IMR-90 (cell line): ENCODE measurements around the gene IFI35. TPM values are rescaled to one million over a fixed set of nuclear protein-coding genes. Genes with fewer than 3 reads are reported as not detected.
A peak's percentile ranks its signal among the peaks of the same experiment; 100 is the strongest.

Source experiments
- ATAC-seq: fragments of 200-7000 bp; cut with Tn5 transposase; 2 replicates; pipeline ENCODE4 v1.9.1; 2020; ENCODE audit warnings: low read depth, mild to moderate bottlenecking, moderate library complexity
- BruUV-seq: library from RNA; stranded (reverse); fragments of 400-500 nt; replicated peaks from 2 replicates; lab custom pipeline; 2021; lab: Mats Ljungman, UMichigan
- CTCF ChIA-PET: fragments of 300-600 bp; formaldehyde crosslinking; extraction: SDS; loops from one replicate; lab custom pipeline; 2021; ENCODE audit warnings: antibody characterized with exemption; lab: Yijun Ruan, JAX
- POLR2A ChIA-PET: fragments of 300-600 bp; sonication (Branson Sonifier 250); formaldehyde crosslinking; loops from one replicate; lab custom pipeline; 2022; ENCODE audit warnings: antibody characterized with exemption; ENCODE audit not compliant: unreplicated experiment; lab: Charles Lee
- DNase-seq: peaks from one replicate; pipeline ENCODE4 v3.0.0; 2013
- H2AFZ ChIP-seq: replicated peaks from 2 replicates; pipeline ENCODE3; 2013; ENCODE audit warnings: low read length, mild to moderate bottlenecking; ENCODE audit not compliant: poor library complexity
- H2AK5ac ChIP-seq: 2 replicates; pipeline ENCODE4 v1.6.1; 2013; ENCODE audit warnings: low read depth, low read length, inconsistent platforms
- H2AK9ac ChIP-seq: replicated peaks from 2 replicates; pipeline ENCODE3; 2013; ENCODE audit warnings: mild to moderate bottlenecking, low read depth, low read length, moderate library complexity; ENCODE audit not compliant: poor library complexity
- H2BK120ac ChIP-seq: 2 replicates; pipeline ENCODE4 v1.6.1; 2013; ENCODE audit warnings: low read depth, low read length, inconsistent platforms
- H2BK15ac ChIP-seq: 3 replicates; pipeline ENCODE4 v1.6.1; 2013; ENCODE audit warnings: low read depth, low read length, inconsistent platforms
- H2BK20ac ChIP-seq: 2 replicates; pipeline ENCODE4 v1.6.1; 2013; ENCODE audit warnings: low read depth, mild to moderate bottlenecking, inconsistent platforms, low read length, moderate library complexity
- H2BK5ac ChIP-seq: 2 replicates; pipeline ENCODE4 v1.6.1; 2013; ENCODE audit warnings: mild to moderate bottlenecking, low read depth, low read length, inconsistent platforms; ENCODE audit not compliant: poor library complexity, severe bottlenecking
- H3K14ac ChIP-seq: replicated peaks from 2 replicates; pipeline ENCODE4 v1.6.1; 2013; ENCODE audit warnings: low read depth, low read length, inconsistent platforms
- H3K18ac ChIP-seq: 2 replicates; pipeline ENCODE4 v1.6.1; 2013; ENCODE audit warnings: low read depth, low read length, control low read depth
- H3K23ac ChIP-seq: 2 replicates; pipeline ENCODE4 v1.6.1; 2013; ENCODE audit warnings: low read depth, low read length, inconsistent platforms
- H3K27ac ChIP-seq: 2 replicates; pipeline ENCODE4 v1.5.1; 2013; ENCODE audit warnings: mild to moderate bottlenecking, control low read depth, low read length; ENCODE audit not compliant: insufficient read depth
- H3K27me3 ChIP-seq: 2 replicates; pipeline ENCODE4 v1.6.1; 2013; ENCODE audit warnings: low read length; ENCODE audit not compliant: control insufficient read depth, insufficient read depth
- H3K36me3 ChIP-seq: 2 replicates; pipeline ENCODE4 v1.6.1; 2013; ENCODE audit warnings: low read length, mixed read lengths; ENCODE audit not compliant: control insufficient read depth, insufficient read depth
- H3K4ac ChIP-seq: 2 replicates; pipeline ENCODE4 v1.6.1; 2013; ENCODE audit warnings: low read depth, low read length, inconsistent platforms
- H3K4me1 ChIP-seq: 2 replicates; pipeline ENCODE4 v1.6.1; 2013; ENCODE audit warnings: low read length, mixed read lengths; ENCODE audit not compliant: control insufficient read depth, insufficient read depth
- H3K4me2 ChIP-seq: 2 replicates; pipeline ENCODE4 v1.6.1; 2013; ENCODE audit warnings: low read depth, mild to moderate bottlenecking, control low read depth, low read length, moderate library complexity
- H3K4me3 ChIP-seq: 2 replicates; pipeline ENCODE4 v1.5.1; 2013; ENCODE audit warnings: low read depth, mild to moderate bottlenecking, control low read depth, low read length, moderate library complexity; ENCODE audit not compliant: insufficient read depth
- H3K56ac ChIP-seq: 2 replicates; pipeline ENCODE4 v1.6.1; 2013; ENCODE audit warnings: low read length, inconsistent platforms; ENCODE audit not compliant: insufficient read depth; ENCODE audit errors: extremely low read depth
- H3K79me1 ChIP-seq, 2 experiments: 2 replicates each; pipeline ENCODE4 v1.6.1; 2013; ENCODE audit warnings: low read length in 2 of 2, inconsistent platforms in 1 of 2, low read depth in 1 of 2
- H3K9ac ChIP-seq: 2 replicates; pipeline ENCODE4 v1.6.1; 2013; ENCODE audit warnings: low read depth, low read length, control low read depth
- H3K9me1 ChIP-seq: 2 replicates; pipeline ENCODE4 v1.6.1; 2013; ENCODE audit warnings: low read length, inconsistent platforms; ENCODE audit not compliant: insufficient read depth
- H3K9me3 ChIP-seq: 2 replicates; pipeline ENCODE4 v1.6.1; 2013; ENCODE audit warnings: low read length; ENCODE audit not compliant: control insufficient read depth, insufficient read depth
- H4K20me1 ChIP-seq: 2 replicates; pipeline ENCODE4 v1.6.1; 2013; ENCODE audit warnings: low read length, inconsistent platforms; ENCODE audit not compliant: insufficient read depth
- H4K5ac ChIP-seq: 2 replicates; pipeline ENCODE4 v1.6.1; 2013; ENCODE audit warnings: mild to moderate bottlenecking, low read depth, low read length, control low read depth
- H4K8ac ChIP-seq, 2 experiments: 2 replicates each; pipeline ENCODE4 v1.6.1; 2013; ENCODE audit warnings: low read depth in 2 of 2, low read length in 2 of 2, control low read depth in 1 of 2, inconsistent platforms in 1 of 2
- H4K91ac ChIP-seq: 2 replicates; pipeline ENCODE4 v1.6.1; 2013; ENCODE audit warnings: low read depth, low read length, inconsistent platforms; ENCODE audit not compliant: insufficient read depth
- BHLHE40 ChIP-seq: fragments of 150-350 bp; IDR thresholded peaks from 2 replicates; pipeline ENCODE4 v1.6.1; 2016; ENCODE audit warnings: mild to moderate bottlenecking, low read depth, low read length
- CEBPB ChIP-seq: IDR thresholded peaks from 2 replicates; pipeline ENCODE4 v1.6.1; 2012; ENCODE audit warnings: low read depth, low read length, improper control_type of control experiment
- FOS ChIP-seq: fragments of 150-350 bp; IDR thresholded peaks from 2 replicates; pipeline ENCODE4 v1.6.1; 2016; ENCODE audit warnings: low read depth, low read length
- MAZ ChIP-seq: IDR thresholded peaks from 2 replicates; pipeline ENCODE4 v1.6.1; 2012; ENCODE audit warnings: low read depth, mild to moderate bottlenecking, low read length, improper control_type of control experiment, moderate library complexity, borderline replicate concordance
- MXI1 ChIP-seq: IDR thresholded peaks from 2 replicates; pipeline ENCODE4 v1.6.1; 2012; ENCODE audit warnings: low read depth, mild to moderate bottlenecking, low read length, moderate library complexity, borderline replicate concordance
- NFE2L2 ChIP-seq: fragments of 150-350 bp; IDR thresholded peaks from 2 replicates; pipeline ENCODE4 v1.6.1; 2016; ENCODE audit warnings: low read depth, mild to moderate bottlenecking, low read length
- POLR2A ChIP-seq: IDR thresholded peaks from 2 replicates; pipeline ENCODE4 v1.6.1; 2012; ENCODE audit warnings: mild to moderate bottlenecking, low read depth, low read length
- RAD21 ChIP-seq: IDR thresholded peaks from 2 replicates; pipeline ENCODE4 v1.6.1; 2012; ENCODE audit warnings: low read length, improper control_type of control experiment
- RFX5 ChIP-seq: IDR thresholded peaks from 2 replicates; pipeline ENCODE4 v1.8.0; 2012; ENCODE audit warnings: low read depth, mild to moderate bottlenecking, low read length, moderate library complexity
- WGBS, 2 experiments: methylation state at CpG; one replicate each; pipeline versions ENCODE4 v1.1.5 to v1.1.7; 2013; ENCODE audit warnings: missing lambda C conversion rate in 2 of 2; ENCODE audit not compliant: insufficient read length in 1 of 2; ENCODE audit errors: extremely low coverage in 2 of 2; 5-methylcytosine and 5-hydroxymethylcytosine counted together
- dilution Hi-C: fragments of 300-500 bp; cut with HindIII; formaldehyde crosslinking; loops from one replicate; pipeline ENCODE4 v1.14.3; 2018; ENCODE audit warnings: low sequenced_read_pairs; ENCODE audit not compliant: unreplicated experiment
- in situ Hi-C: fragments of 300-500 bp; cut with MboI; formaldehyde crosslinking; loops from 3 replicates; pipeline ENCODE4 v1.14.3; 2019; ENCODE audit warnings: low sequenced_read_pairs, inconsistent platforms, mixed read lengths
- intact Hi-C: fragments of 100-400 bp; cut with micrococcal nuclease; formaldehyde crosslinking; loops from 2 replicates; pipeline ENCODE4 v1.10.0; 2022
- polyA plus RNA-seq, 3 experiments: library from polyadenylated mRNA; depleted of rRNA; stranded (reverse); fragments of >200 nt; gene quantifications; 2 replicates each; pipeline ENCODE4 v1.2.3, GENCODE V29; 2012; ENCODE audit warnings: low replicate concordance in 1 of 3
- total RNA-seq: library from RNA; depleted of rRNA; stranded (reverse); fragments of >200 nt; gene quantifications from 2 replicates; pipeline ENCODE4 v1.2.3, GENCODE V29; 2012
- TF ChIP-seq, protein P1 (sequence below): fragments of 150-350 bp; IDR thresholded peaks from 2 replicates; pipeline ENCODE4 v1.6.1; 2016; ENCODE audit warnings: low read depth, mild to moderate bottlenecking, low read length, moderate library complexity, borderline replicate concordance
- TF ChIP-seq, protein P2 (sequence below): conservative IDR thresholded peaks from 2 replicates; pipeline ENCODE4 v1.5.1; 2012; ENCODE audit warnings: mild to moderate bottlenecking, low read depth, low read length, improper control_type of control experiment
- TF ChIP-seq, protein P3 (sequence below): fragments of 150-350 bp; IDR thresholded peaks from 2 replicates; pipeline ENCODE4 v1.6.1; 2017; ENCODE audit warnings: mild to moderate bottlenecking, antibody characterized with exemption, low read length, low read depth

Gene IFI35
- total and polyA plus RNA-seq, 2 of the 4 experiments (the other 2 are of a cell fraction): 15.8 to 17.0 TPM

DNA sequence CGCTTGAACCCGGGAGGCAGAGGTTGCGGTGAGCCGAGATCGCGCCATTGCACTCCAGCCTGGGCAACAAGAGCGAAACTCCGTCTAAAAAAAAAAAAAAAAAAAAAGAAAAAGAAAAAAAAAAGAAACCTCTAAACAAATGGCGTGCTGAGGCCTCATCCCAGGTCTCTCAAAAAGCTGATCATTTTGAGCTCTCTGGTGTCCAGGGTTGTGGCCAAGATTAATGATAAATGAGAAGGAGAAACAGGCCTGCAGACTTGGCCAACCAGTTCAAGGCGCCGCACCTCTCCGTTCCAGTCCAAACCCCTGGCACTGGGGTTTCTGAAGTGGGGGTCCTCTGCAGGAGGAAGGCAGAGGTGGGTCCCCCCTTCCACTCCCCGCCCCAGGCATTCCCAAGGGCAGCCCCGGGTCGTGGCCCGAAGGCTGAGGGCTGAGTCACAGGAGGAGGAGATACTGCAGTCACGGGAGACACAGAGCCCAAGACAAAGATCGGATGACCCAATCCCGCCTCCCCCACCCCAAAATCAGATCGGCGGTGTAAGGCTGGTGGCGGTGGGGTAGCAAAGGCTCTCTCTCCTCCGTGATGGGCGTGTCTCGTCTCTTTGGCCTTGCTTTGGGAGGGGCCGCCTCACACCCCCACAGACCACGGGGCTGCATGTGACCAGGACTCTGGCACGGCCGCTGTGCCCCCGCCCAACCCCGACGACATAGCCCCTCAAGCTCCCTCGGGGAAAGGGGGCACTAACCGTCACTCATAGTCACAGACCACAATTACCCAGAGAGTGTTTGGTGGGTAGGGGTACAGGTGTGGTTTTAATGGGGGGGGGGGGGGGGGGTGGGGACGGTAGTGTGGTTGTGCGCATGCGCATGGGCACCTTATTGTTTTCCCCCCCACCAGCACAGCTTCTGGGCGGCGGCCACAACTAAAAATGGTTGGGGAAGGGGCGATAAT is 14.5 kb downstream of the IFI35 start:
- Histone ChIP-seq H3K4me3 (peak overlapping the region; percentile 96), H3K23ac (peak overlapping the region; percentile 58; the same call in 1 of the 2 replicates), H4K8ac (peak overlapping the region; percentile 46 to 87), H3K36me3 (peaks cover 24% of the 10 kb centered on the region), H3K4me1 (peaks cover 12% of the 10 kb centered on the region), H2BK5ac (peak overlapping the region; percentile 68), H3K27me3 (peaks cover 4% of the 10 kb centered on the region; the same call in 1 of the 2 replicates), H3K79me1 (peaks cover 15 to 49% of the 10 kb centered on the region in 2 experiments; a peak in 3 of 4 replicates), H2BK120ac (peak overlapping the region; percentile 67; the same call in 1 of the 2 replicates), H3K9me3 (no peaks in the 10 kb centered on the region), H4K91ac (peak overlapping the region; percentile 89), H3K9me1 (peaks cover 20% of the 10 kb centered on the region), H4K20me1 (peaks cover 28% of the 10 kb centered on the region; the same call in 1 of the 2 replicates), H3K4me2 (peak overlapping the region; percentile 79), H3K9ac (peak overlapping the region; percentile 75), H2AK5ac (peak overlapping the region; percentile 89), H4K5ac (peak overlapping the region; percentile 61; the same call in 1 of the 2 replicates), H2BK20ac (no peak overlapping the region), H2AFZ (peak overlapping the region; percentile 95), H2AK9ac (peak overlapping the region; percentile 97), H3K56ac (no peak overlapping the region; the same call in 1 of the 2 replicates), H3K4ac (peak overlapping the region; percentile 95), H2BK15ac (peak overlapping the region; percentile 76; the same call in 1 of the 3 replicates), H3K14ac (peak overlapping the region; percentile 96), H3K18ac (peak overlapping the region; percentile 30), H3K27ac (peak overlapping the region; percentile 78)
- no TSS peak for BruUV-seq
- dilution Hi-C loops: no loop called here
- intact Hi-C loops: no loop called here
- POLR2A ChIA-PET: interaction anchor here (1.4 kb wide), 1 partner anchor 294 kb away, joined by 5 read pairs; no protein-coding TSS in a partner anchor
- in situ Hi-C loops: no loop called here
- CTCF ChIA-PET: interaction anchor here (0.8 kb wide), 1 partner anchor 92 kb away, joined by 3 read pairs; no protein-coding TSS in a partner anchor
- ATAC-seq: peak; percentile 15
- WGBS, 2 experiments: no CpG with 5 or more reads among the region's 40 CpGs
- DNase-seq: peak; percentile 50
- TF ChIP-seq, protein P1, sequence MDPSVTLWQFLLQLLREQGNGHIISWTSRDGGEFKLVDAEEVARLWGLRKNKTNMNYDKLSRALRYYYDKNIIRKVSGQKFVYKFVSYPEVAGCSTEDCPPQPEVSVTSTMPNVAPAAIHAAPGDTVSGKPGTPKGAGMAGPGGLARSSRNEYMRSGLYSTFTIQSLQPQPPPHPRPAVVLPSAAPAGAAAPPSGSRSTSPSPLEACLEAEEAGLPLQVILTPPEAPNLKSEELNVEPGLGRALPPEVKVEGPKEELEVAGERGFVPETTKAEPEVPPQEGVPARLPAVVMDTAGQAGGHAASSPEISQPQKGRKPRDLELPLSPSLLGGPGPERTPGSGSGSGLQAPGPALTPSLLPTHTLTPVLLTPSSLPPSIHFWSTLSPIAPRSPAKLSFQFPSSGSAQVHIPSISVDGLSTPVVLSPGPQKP: no peak
- TF ChIP-seq BHLHE40 (peak; percentile 67), MXI1 (no peak), FOS (0 out of 2 replicates have a peak, but pooled peaks have one; percentile 40), RAD21 (no peak), NFE2L2 (no peak), RFX5 (no peak), CEBPB (peak; percentile 41; the same call in 1 of the 2 replicates), POLR2A (no peak), MAZ (peak; percentile 60; the same call in 1 of the 2 replicates)
- TF ChIP-seq, protein P2, sequence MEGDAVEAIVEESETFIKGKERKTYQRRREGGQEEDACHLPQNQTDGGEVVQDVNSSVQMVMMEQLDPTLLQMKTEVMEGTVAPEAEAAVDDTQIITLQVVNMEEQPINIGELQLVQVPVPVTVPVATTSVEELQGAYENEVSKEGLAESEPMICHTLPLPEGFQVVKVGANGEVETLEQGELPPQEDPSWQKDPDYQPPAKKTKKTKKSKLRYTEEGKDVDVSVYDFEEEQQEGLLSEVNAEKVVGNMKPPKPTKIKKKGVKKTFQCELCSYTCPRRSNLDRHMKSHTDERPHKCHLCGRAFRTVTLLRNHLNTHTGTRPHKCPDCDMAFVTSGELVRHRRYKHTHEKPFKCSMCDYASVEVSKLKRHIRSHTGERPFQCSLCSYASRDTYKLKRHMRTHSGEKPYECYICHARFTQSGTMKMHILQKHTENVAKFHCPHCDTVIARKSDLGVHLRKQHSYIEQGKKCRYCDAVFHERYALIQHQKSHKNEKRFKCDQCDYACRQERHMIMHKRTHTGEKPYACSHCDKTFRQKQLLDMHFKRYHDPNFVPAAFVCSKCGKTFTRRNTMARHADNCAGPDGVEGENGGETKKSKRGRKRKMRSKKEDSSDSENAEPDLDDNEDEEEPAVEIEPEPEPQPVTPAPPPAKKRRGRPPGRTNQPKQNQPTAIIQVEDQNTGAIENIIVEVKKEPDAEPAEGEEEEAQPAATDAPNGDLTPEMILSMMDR: no peak
- TF ChIP-seq, protein P3, sequence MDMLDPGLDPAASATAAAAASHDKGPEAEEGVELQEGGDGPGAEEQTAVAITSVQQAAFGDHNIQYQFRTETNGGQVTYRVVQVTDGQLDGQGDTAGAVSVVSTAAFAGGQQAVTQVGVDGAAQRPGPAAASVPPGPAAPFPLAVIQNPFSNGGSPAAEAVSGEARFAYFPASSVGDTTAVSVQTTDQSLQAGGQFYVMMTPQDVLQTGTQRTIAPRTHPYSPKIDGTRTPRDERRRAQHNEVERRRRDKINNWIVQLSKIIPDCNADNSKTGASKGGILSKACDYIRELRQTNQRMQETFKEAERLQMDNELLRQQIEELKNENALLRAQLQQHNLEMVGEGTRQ: peak; percentile 74
